DND-41 (cell line): Measurements from ENCODE around the gene TNN.

Source experiments
- ATAC-seq: fragments of 200-7000 bp; cut with Tn5 transposase; 3 replicates; pipeline ENCODE4 v1.9.1; 2021; ENCODE audit warnings: low read depth; ENCODE audit not compliant: insufficient read depth
- DNase-seq: peaks from one replicate; pipeline ENCODE4 v3.0.0-alpha.2; 2020
- H2AFZ ChIP-seq: 2 replicates; pipeline ENCODE4 v1.6.0; 2012; ENCODE audit warnings: low read depth, low read length
- H3K27ac ChIP-seq: 2 replicates; pipeline ENCODE4 v1.5.1; 2012; ENCODE audit warnings: low read length, inconsistent platforms
- H3K27me3 ChIP-seq: fragments of 200-600 bp; sonication (generic); 2 replicates; pipeline ENCODE4 v1.6.0; 2012; ENCODE audit warnings: low read length, mild to moderate bottlenecking, inconsistent platforms; ENCODE audit not compliant: insufficient read depth, poor library complexity
- H3K36me3 ChIP-seq: 2 replicates; pipeline ENCODE4 v1.5.1; 2012; ENCODE audit warnings: low read length, inconsistent platforms; ENCODE audit not compliant: insufficient read depth
- H3K4me1 ChIP-seq: 2 replicates; pipeline ENCODE4 v1.5.1; 2012; ENCODE audit warnings: mild to moderate bottlenecking, low read length; ENCODE audit not compliant: insufficient read depth
- H3K4me2 ChIP-seq: 2 replicates; pipeline ENCODE4 v1.6.0; 2012; ENCODE audit warnings: mild to moderate bottlenecking, moderate library complexity, low read length, inconsistent platforms; ENCODE audit not compliant: insufficient read depth
- H3K4me3 ChIP-seq, 2 experiments: fragments of 200-600 bp in 1 of 2; shearing (Covaris generic) in 1 of 2; 2 replicates each; pipeline ENCODE4 v1.5.1; 2012 to 2016; ENCODE audit warnings: inconsistent platforms in 2 of 2, low read length in 2 of 2, mild to moderate bottlenecking in 2 of 2, low read depth in 1 of 2, moderate library complexity in 1 of 2
- H3K79me2 ChIP-seq: 2 replicates; pipeline ENCODE4 v1.6.0; 2012; ENCODE audit warnings: low read length, inconsistent platforms; ENCODE audit not compliant: insufficient read depth
- H3K9ac ChIP-seq: 2 replicates; pipeline ENCODE4 v1.6.0; 2012; ENCODE audit warnings: low read depth, mild to moderate bottlenecking, inconsistent platforms, low read length, moderate library complexity
- H3K9me3 ChIP-seq: 2 replicates; pipeline ENCODE4 v1.5.1; 2012; ENCODE audit warnings: low read length, moderate library complexity, mild to moderate bottlenecking, inconsistent platforms; ENCODE audit not compliant: insufficient read depth, severe bottlenecking
- H4K20me1 ChIP-seq: 2 replicates; pipeline ENCODE4 v1.6.0; 2012; ENCODE audit warnings: low read length; ENCODE audit not compliant: insufficient read depth
- EZH2 ChIP-seq: IDR thresholded peaks from 3 replicates; pipeline ENCODE4 v1.6.1; 2012; ENCODE audit warnings: borderline replicate concordance, low read depth, mild to moderate bottlenecking, moderate library complexity, low read length, inconsistent platforms; ENCODE audit not compliant: severe bottlenecking
- TF ChIP-seq, protein P1 (sequence below): IDR thresholded peaks from 2 replicates; pipeline ENCODE4 v1.5.1; 2012; ENCODE audit warnings: borderline replicate concordance, low read length, moderate library complexity, mild to moderate bottlenecking; ENCODE audit not compliant: poor library complexity, severe bottlenecking; ENCODE audit errors: extremely low read depth

Gene TNN

DNA sequence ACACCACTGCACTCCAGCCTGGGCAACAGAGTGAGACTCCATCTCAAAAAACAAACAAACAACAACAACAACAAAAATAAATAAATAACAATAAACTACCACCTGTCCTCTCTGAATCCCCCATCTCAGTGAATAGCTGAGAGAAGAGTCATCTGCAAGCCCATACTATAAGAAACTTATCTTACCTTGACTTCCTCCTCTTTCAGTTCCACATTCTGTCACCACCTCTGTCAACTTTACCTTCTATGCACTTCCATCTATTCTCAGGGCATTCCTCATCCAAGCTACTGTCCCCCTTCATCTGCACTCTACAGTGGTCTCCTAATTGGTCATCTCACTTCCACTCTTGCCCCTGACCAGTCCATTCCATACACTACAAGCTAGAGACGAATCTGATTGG is 66.9 kb downstream of the TNN start:
- Histone ChIP-seq H3K4me1 (peaks cover 7% of the 10 kb centered on the region; the same call in 1 of the 2 replicates), H3K4me2 (no peak overlapping the region), H3K4me3 (no peak overlapping the region), H4K20me1 (no peaks in the 10 kb centered on the region), H3K79me2 (no peaks in the 10 kb centered on the region), H2AFZ (no peak overlapping the region), H3K36me3 (no peaks in the 10 kb centered on the region), H3K9ac (no peak overlapping the region), H3K9me3 (no peaks in the 10 kb centered on the region), H3K27me3 (peaks cover 12% of the 10 kb centered on the region), H3K27ac (no peak overlapping the region)
- no peak for ATAC-seq
- TF ChIP-seq, protein P1, sequence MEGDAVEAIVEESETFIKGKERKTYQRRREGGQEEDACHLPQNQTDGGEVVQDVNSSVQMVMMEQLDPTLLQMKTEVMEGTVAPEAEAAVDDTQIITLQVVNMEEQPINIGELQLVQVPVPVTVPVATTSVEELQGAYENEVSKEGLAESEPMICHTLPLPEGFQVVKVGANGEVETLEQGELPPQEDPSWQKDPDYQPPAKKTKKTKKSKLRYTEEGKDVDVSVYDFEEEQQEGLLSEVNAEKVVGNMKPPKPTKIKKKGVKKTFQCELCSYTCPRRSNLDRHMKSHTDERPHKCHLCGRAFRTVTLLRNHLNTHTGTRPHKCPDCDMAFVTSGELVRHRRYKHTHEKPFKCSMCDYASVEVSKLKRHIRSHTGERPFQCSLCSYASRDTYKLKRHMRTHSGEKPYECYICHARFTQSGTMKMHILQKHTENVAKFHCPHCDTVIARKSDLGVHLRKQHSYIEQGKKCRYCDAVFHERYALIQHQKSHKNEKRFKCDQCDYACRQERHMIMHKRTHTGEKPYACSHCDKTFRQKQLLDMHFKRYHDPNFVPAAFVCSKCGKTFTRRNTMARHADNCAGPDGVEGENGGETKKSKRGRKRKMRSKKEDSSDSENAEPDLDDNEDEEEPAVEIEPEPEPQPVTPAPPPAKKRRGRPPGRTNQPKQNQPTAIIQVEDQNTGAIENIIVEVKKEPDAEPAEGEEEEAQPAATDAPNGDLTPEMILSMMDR: no peak
- TF ChIP-seq EZH2: no peak
- DNase-seq: no peak

DNA sequence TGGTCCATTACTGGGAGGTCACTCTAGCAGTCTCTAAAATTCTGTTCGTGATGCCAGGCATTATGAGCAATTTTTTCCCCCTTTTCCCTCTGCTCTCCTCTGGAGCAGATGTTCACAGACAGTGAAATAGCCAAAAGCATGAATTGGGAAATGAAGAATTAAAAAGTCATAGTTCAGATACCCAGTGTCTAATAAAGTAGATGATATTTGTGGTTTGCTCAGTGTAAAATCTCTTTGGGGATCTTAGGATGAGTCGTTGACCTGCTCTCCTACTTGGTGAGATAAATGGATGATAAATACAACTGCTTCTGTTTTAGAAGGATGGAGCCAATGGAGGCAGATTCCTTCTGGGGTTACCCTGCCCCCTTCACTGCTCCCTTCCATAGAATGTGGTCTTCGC is 68.6 kb downstream of the TNN start:
- ATAC-seq (no peak), DNase-seq (no peak)
- Histone ChIP-seq H3K36me3 (no peaks in the 10 kb centered on the region), H3K4me2 (no peak overlapping the region), H4K20me1 (no peaks in the 10 kb centered on the region), H3K79me2 (no peaks in the 10 kb centered on the region), H3K9me3 (no peaks in the 10 kb centered on the region), H3K4me3 (no peak overlapping the region), H2AFZ (no peak overlapping the region), H3K27me3 (peaks cover 21% of the 10 kb centered on the region), H3K27ac (no peak overlapping the region), H3K9ac (no peak overlapping the region), H3K4me1 (no peaks in the 10 kb centered on the region)
- TF ChIP-seq, protein P1: no peak
- no peak for TF ChIP-seq EZH2

DNA sequence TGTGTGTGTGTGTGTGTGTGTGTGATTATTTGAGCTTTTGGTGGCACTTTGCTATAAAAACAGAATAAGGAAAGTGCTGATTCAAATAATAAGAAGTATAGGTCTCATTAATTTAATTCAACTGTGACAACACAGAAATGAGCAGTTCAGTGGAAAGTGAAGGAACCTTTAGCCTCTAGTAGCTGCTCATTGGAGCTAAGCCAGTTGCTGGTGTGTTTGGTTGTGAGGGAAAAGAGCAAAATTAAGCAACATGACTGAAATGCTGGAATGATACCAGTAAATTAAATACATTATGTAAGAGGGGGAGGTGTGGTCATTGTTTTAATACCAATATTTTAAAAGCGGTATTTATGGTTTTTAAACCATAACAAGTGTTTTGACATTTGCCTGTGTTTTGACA is 69.7 kb downstream of the TNN start:
- Histone ChIP-seq H2AFZ (no peak overlapping the region), H3K27ac (no peak overlapping the region), H3K9ac (no peak overlapping the region), H3K36me3 (no peaks in the 10 kb centered on the region), H3K4me2 (no peak overlapping the region), H3K4me3 (no peak overlapping the region), H3K4me1 (no peaks in the 10 kb centered on the region), H3K27me3 (peaks cover 21% of the 10 kb centered on the region), H4K20me1 (no peaks in the 10 kb centered on the region), H3K9me3 (no peaks in the 10 kb centered on the region), H3K79me2 (no peaks in the 10 kb centered on the region)
- no peak for DNase-seq
- ATAC-seq: no peak
- TF ChIP-seq, protein P1: no peak
- no peak for TF ChIP-seq EZH2

DNA sequence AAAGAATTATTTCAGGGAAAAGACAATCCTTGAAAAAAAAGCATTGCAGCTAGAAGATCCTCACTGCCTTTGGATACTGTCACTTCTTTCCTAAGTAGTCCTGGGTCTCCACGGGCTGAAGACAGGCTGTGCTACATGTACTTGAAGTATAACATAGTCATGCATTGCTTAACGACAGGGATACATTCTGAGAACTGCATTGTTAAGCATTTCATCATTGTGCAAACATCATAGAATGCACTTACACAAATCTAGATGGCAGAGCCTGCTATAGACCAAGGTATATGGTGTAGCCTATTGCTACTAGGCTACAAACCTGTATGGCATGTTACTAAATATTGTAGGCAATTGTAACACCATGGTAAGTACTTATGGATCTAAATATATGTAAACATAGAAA is 70.9 kb downstream of the TNN start:
- Histone ChIP-seq H4K20me1 (no peaks in the 10 kb centered on the region), H3K4me2 (no peak overlapping the region), H3K27ac (no peak overlapping the region), H3K9ac (no peak overlapping the region), H3K27me3 (peaks cover 21% of the 10 kb centered on the region), H3K4me1 (no peaks in the 10 kb centered on the region), H2AFZ (no peak overlapping the region), H3K36me3 (no peaks in the 10 kb centered on the region), H3K79me2 (no peaks in the 10 kb centered on the region), H3K9me3 (no peaks in the 10 kb centered on the region), H3K4me3 (no peak overlapping the region)
- ATAC-seq (no peak), DNase-seq (no peak)
- no peak for TF ChIP-seq EZH2
- TF ChIP-seq, protein P1: no peak
